Suppressor macrophage treated with lipopolysaccharide for 4 hours (primary cell): ENCODE measurements around the gene SUCLG1.
"Not testable (repeated sequence)": the region's sequence is repeated elsewhere in the genome, so short reads cannot be mapped to it uniquely, and the experiment has no call there.

Experiments
- DNase-seq: peaks from one replicate; pipeline ENCODE4 v3.0.0-alpha.2; 2020

SUCLG1 gene

GRCh38 chr2:84409531-84409930, 49.5 kb downstream of the SUCLG1 start:
- no peak for DNase-seq

GRCh38 chr2:84402111-84402510, 57.0 kb downstream of the SUCLG1 start:
- DNase-seq: not testable (repeated sequence)

- DNase-seq: not testable (repeated sequence)
Observed at GRCh38 chr2:84399839-84400238, 59.2 kb downstream of the SUCLG1 start.

- no peak for DNase-seq
Observed at GRCh38 chr2:84395820-84396219, 63.3 kb downstream of the SUCLG1 start.

- no peak for DNase-seq
Observed at GRCh38 chr2:84394628-84395027, 64.5 kb downstream of the SUCLG1 start.

GRCh38 chr2:84393829-84394228, 65.3 kb downstream of the SUCLG1 start:
- DNase-seq: no peak

- no peak for DNase-seq
Observed at GRCh38 chr2:84389794-84390193, 69.3 kb downstream of the SUCLG1 start.

GRCh38 chr2:84388921-84389490, 70.1 kb downstream of the SUCLG1 start:
- DNase-seq: no peak

- DNase-seq: no peak
Observed at GRCh38 chr2:84388133-84388532, 70.9 kb downstream of the SUCLG1 start.

GRCh38 chr2:84386336-84387040, 72.6 kb downstream of the SUCLG1 start:
- no peak for DNase-seq

GRCh38 chr2:84383271-84383670, 75.8 kb downstream of the SUCLG1 start:
- DNase-seq: no peak

GRCh38 chr2:84380875-84381274, 78.2 kb downstream of the SUCLG1 start:
- no peak for DNase-seq

- DNase-seq: no peak
Observed at GRCh38 chr2:84378960-84379359, 80.1 kb downstream of the SUCLG1 start.

- no peak for DNase-seq
Observed at GRCh38 chr2:84375020-84375419, 84.1 kb downstream of the SUCLG1 start.

GRCh38 chr2:84373866-84374265, 85.2 kb downstream of the SUCLG1 start:
- no peak for DNase-seq
